K562 (cell line): ENCODE measurements around the gene CCNY. TPM values are rescaled to one million over a fixed set of nuclear protein-coding genes. Genes with fewer than 3 reads are reported as not detected.

Source experiments
- BCOR ChIP-seq: fragments of 450-650 bp; IDR thresholded peaks from 2 replicates; pipeline ENCODE4 v1.6.1; 2016
- CTCFL ChIP-seq: IDR thresholded peaks from 2 replicates; pipeline ENCODE4 v1.6.1; 2011; ENCODE audit warnings: borderline replicate concordance, low read depth, mild to moderate bottlenecking, moderate library complexity, low read length; ENCODE audit not compliant: insufficient read depth, poor library complexity, severe bottlenecking
- ELF4 ChIP-seq: fragments of 450-650 bp; formaldehyde crosslinking; IDR thresholded peaks from 2 replicates; pipeline ENCODE4 v1.4.0; 2022; ENCODE audit warnings: missing genetic modification characterization
- FOXK1 ChIP-seq: sonication (generic); formaldehyde crosslinking; IDR thresholded peaks from 2 replicates; pipeline ENCODE4 v1.8.0; 2022; ENCODE audit warnings: missing genetic modification reagents, mild to moderate bottlenecking, borderline replicate concordance
- HOXB6 ChIP-seq: fragments of 250-450 bp; sonication (Bioruptor Pico); IDR thresholded peaks from 2 replicates; pipeline ENCODE4 v1.5.1; 2022; ENCODE audit warnings: mild to moderate bottlenecking, borderline replicate concordance
- IFI16 ChIP-seq: fragments of 250-450 bp; sonication (Bioruptor Pico); IDR thresholded peaks from 2 replicates; pipeline ENCODE4 v2.1.2; 2022; ENCODE audit warnings: mild to moderate bottlenecking, inconsistent platforms
- IRF9 ChIP-seq: fragments of 450-650 bp; IDR thresholded peaks from 2 replicates; pipeline ENCODE4 v1.6.1; 2016; ENCODE audit warnings: missing biosample characterization, missing genetic modification characterization
- KAT8 ChIP-seq: fragments of 450-650 bp; IDR thresholded peaks from 2 replicates; pipeline ENCODE4 v1.6.1; 2016; ENCODE audit warnings: low read depth, mild to moderate bottlenecking
- KDM5B ChIP-seq: fragments of 200-600 bp; sonication (generic); IDR thresholded peaks from 2 replicates; pipeline ENCODE4 v1.6.1; 2012; ENCODE audit warnings: low read depth, mild to moderate bottlenecking, moderate library complexity, low read length, control low read depth, inconsistent platforms; ENCODE audit not compliant: insufficient replicate concordance
- MNT ChIP-seq, 2 experiments: fragments of 450-650 bp; conservative IDR thresholded peaks; 2 replicates each; pipeline ENCODE4 v1.6.1; 2017; ENCODE audit warnings: mild to moderate bottlenecking in 2 of 2, moderate library complexity in 2 of 2
- NEUROD1 ChIP-seq: fragments of 150-350 bp; IDR thresholded peaks from 2 replicates; pipeline ENCODE4 v1.6.1; 2014; ENCODE audit warnings: borderline replicate concordance, low read length, low read depth; ENCODE audit not compliant: partially characterized antibody
- PCBP1 ChIP-seq: fragments of 200-400 bp; formaldehyde crosslinking; IDR thresholded peaks from 2 replicates; pipeline ENCODE4 v1.6.1; 2018; ENCODE audit warnings: mild to moderate bottlenecking, low read depth, low read length; ENCODE audit not compliant: poor library complexity, severe bottlenecking
- POLR2AphosphoS5 ChIP-seq: IDR thresholded peaks from 2 replicates; pipeline ENCODE4 v1.6.1; 2011; ENCODE audit warnings: mild to moderate bottlenecking, low read depth, low read length, moderate library complexity; ENCODE audit not compliant: control insufficient read depth, insufficient read depth
- RHOXF2B ChIP-seq: fragments of 250-450 bp; sonication (Bioruptor Pico); conservative IDR thresholded peaks from 2 replicates; pipeline ENCODE4 v1.5.1; 2021
- U2AF1 ChIP-seq: fragments of 200-400 bp; formaldehyde crosslinking; optimal IDR thresholded peaks from 2 replicates; pipeline ENCODE3; 2017; ENCODE audit warnings: mild to moderate bottlenecking, low read depth, low read length, moderate library complexity
- USF2 ChIP-seq: sonication (generic); formaldehyde crosslinking; IDR thresholded peaks from 2 replicates; pipeline ENCODE4 v1.5.0; 2020; ENCODE audit warnings: missing genetic modification reagents
- XRCC3 ChIP-seq: fragments of 450-650 bp; IDR thresholded peaks from 2 replicates; pipeline ENCODE4 v1.6.1; 2017; ENCODE audit warnings: mild to moderate bottlenecking, moderate library complexity
- ZNF398 ChIP-seq: fragments of 250-450 bp; sonication (Bioruptor Pico); IDR thresholded peaks from 2 replicates; pipeline ENCODE4 v1.8.0; 2021; ENCODE audit warnings: moderate library complexity, mild to moderate bottlenecking, inconsistent platforms
- ZNF561 ChIP-seq: fragments of 450-650 bp; formaldehyde crosslinking; conservative IDR thresholded peaks from 2 replicates; pipeline ENCODE4 v1.4.0; 2020; ENCODE audit warnings: mild to moderate bottlenecking, moderate library complexity
- polyA plus RNA-seq, 8 experiments: library from polyadenylated mRNA; depleted of rRNA in 4 of 8; stranded (reverse) in 5 of 8; unstranded in 3 of 8; fragments of >200 nt; fragmentation: Nextera tagmentation in 2 of 8; fragmentation: Illumina TruSeq in 1 of 8; extraction: Ambion mirVana in 2 of 8; extraction: Trizol in 1 of 8; gene quantifications; 2 replicates each; pipeline versions ENCODE4 v1.2.1 to v1.2.3, GENCODE V29; 2011 to 2014; ENCODE audit warnings: inconsistent platforms in 1 of 8, missing spikeins in 1 of 8
- total RNA-seq, 7 experiments: library from RNA; depleted of rRNA in 6 of 7; stranded (reverse); fragments of >200 nt in 6 of 7; fragmentation: Illumina TruSeq in 2 of 7; extraction: Trizol in 2 of 7; gene quantifications; 2 replicates each; pipeline versions ENCODE4 v1.2.1 to v1.2.3, GENCODE V29; 2011 to 2021; ENCODE audit warnings: low replicate concordance in 1 of 7

Gene CCNY
- total and polyA plus RNA-seq, 9 of the 15 experiments (the other 6 are each of a cell fraction or from before 2014, with no cell fraction given), result 8.4 to 109 (median 38.6) TPM

- TF ChIP-seq IFI16 (CRISPR knock-in tag) (peak; percentile 65; the same call in 1 of the 2 replicates), BCOR (peak; percentile 12; the same call in 1 of the 2 replicates), IRF9 (tag) (peak; percentile 5; the same call in 1 of the 2 replicates), NEUROD1 (peak; percentile 82), USF2 (no peak), ZNF398 (CRISPR knock-in tag) (no peak), U2AF1 (no peak), HOXB6 (no peak), POLR2AphosphoS5 (0 out of 2 replicates have a peak, but pooled peaks have one; percentile 31), CTCFL (no peak), PCBP1 (no peak), KAT8 (no peak), ELF4 (CRISPR knock-in tag) (peak; percentile 95), RHOXF2B (CRISPR knock-in tag) (no peak), KDM5B (no peak), FOXK1 (CRISPR knock-in tag) (no peak), XRCC3 (no peak), ZNF561 (CRISPR knock-in tag) (no peak), MNT (conservative IDR thresholded peaks at IDR 0.05) (peak in 1 of 2 experiments; percentile 53; a peak in 3 of 4 replicates)
Observed at GRCh38 chr10:35391153-35391953, 55.0 kb downstream of the CCNY start (continued).
